Sigmoid colon (tissue), 4 donors: ENCODE results near the gene PLA2G4D.

ENCODE experiments used
- CTCF ChIP-seq, 4 experiments: fragments of 450-650 bp in 3 of 4; fragments of 200-600 bp in 1 of 4; IDR thresholded peaks; one replicate each; pipeline ENCODE4 v1.5.1; 2016 to 2019; ENCODE audit warnings: antibody characterized with exemption in 4 of 4, mild to moderate bottlenecking in 3 of 4, moderate library complexity in 2 of 4
- EP300 ChIP-seq, 4 donors: sonication (generic); formaldehyde crosslinking; IDR thresholded peaks; one replicate each; pipeline ENCODE4 v1.6.1; 2017; ENCODE audit warnings: antibody characterized with exemption in 4 of 4
- POLR2A ChIP-seq, 2 donors: fragments of 450-650 bp; IDR thresholded peaks; one replicate each; pipeline ENCODE4 v1.6.1; 2016; ENCODE audit warnings: antibody characterized with exemption in 2 of 2, mild to moderate bottlenecking in 2 of 2, moderate library complexity in 2 of 2
- POLR2AphosphoS5 ChIP-seq, 4 donors: sonication (generic); formaldehyde crosslinking; IDR thresholded peaks; one replicate each; pipeline ENCODE4 v1.6.1; 2017; ENCODE audit warnings: antibody characterized with exemption in 4 of 4

- TF ChIP-seq CTCF (IDR thresholded peaks at IDR 0.05): no peak
- no peak for TF ChIP-seq POLR2A (IDR thresholded peaks at IDR 0.05)
- TF ChIP-seq POLR2AphosphoS5 (IDR thresholded peaks at IDR 0.05): no peak
- no peak for TF ChIP-seq EP300 (IDR thresholded peaks at IDR 0.05)
Measured at GRCh38 chr15:42065033-42065432, 29.3 kb downstream of the PLA2G4D start.
